Measurements from ENCODE around the gene FAF2. TPM values are rescaled to one million over a fixed set of nuclear protein-coding genes. Genes with fewer than 3 reads are reported as not detected.

FAF2 gene
- polyA plus RNA-seq, 4 donors: 6.8 to 48.9 (median 15.4) TPM

- peaks cover 22 to 37% (median 23%) of the 10 kb centered on the region in 3 donors for H3K36me3 ChIP-seq (ENCODE audit: control insufficient read depth in 3 of 3, insufficient read depth in 2 of 3, low read depth in 1 of 3, low read length in 3 of 3)
- H3K27me3 ChIP-seq (ENCODE audit: control insufficient read depth in 3 of 3, insufficient read depth in 3 of 3, low read length in 3 of 3): no peaks in the 10 kb centered on the region
- no peak overlapping the region for H3K4me3 ChIP-seq (ENCODE audit: low read depth in 1 of 3, low read length in 3 of 3)
- no peak overlapping the region for H3K27ac ChIP-seq (ENCODE audit: low read depth in 1 of 3, low read length in 2 of 3)
- WGBS, 3 donors: 93 to 100% (median 100%) methylated on average over 1 of the region's 1 CpG
- H3K4me1 ChIP-seq (ENCODE audit: control insufficient read depth in 3 of 3, insufficient read depth in 2 of 3, low read depth in 1 of 3, low read length in 2 of 3): no peaks in the 10 kb centered on the region
- FAIRE-seq: no peak
- no peak for DNase-seq
- H3K9me3 ChIP-seq (ENCODE audit: control insufficient read depth in 2 of 2, insufficient read depth in 1 of 2, low read depth in 1 of 2, low read length in 1 of 2): no peaks in the 10 kb centered on the region
Observed at GRCh38 chr5:176489077-176489476, 40.9 kb downstream of the FAF2 start.

DNA sequence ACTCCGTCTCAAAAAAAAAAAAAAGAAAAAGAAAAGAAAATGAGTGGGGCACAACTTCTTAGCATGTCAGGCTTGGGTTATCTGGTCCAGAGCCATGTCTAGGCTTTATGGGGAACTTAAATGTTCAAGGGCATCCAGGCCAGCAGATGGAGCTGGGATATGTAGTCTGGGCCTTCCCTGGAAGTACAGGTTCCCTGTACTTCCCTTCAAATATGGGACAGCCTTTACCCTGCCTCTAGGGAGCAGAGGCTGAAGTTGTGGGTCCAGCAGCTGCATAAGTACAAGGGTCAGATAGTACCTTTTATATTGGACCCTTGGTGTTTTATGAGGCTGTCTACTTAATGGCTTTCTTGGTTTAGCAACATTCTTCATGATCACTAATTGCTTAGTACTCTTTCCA, 42.1 kb downstream of the FAF2 start:
- H3K9me3 ChIP-seq (ENCODE audit: control insufficient read depth in 2 of 2, insufficient read depth in 1 of 2, low read depth in 1 of 2, low read length in 1 of 2): no peaks in the 10 kb centered on the region
- FAIRE-seq: no peak
- H3K27me3 ChIP-seq (ENCODE audit: control insufficient read depth in 3 of 3, insufficient read depth in 3 of 3, low read length in 3 of 3): no peaks in the 10 kb centered on the region
- peaks cover 25 to 42% (median 25%) of the 10 kb centered on the region in 3 donors for H3K36me3 ChIP-seq (ENCODE audit: control insufficient read depth in 3 of 3, insufficient read depth in 2 of 3, low read depth in 1 of 3, low read length in 3 of 3)
- no peak overlapping the region for H3K4me3 ChIP-seq (ENCODE audit: low read depth in 1 of 3, low read length in 3 of 3)
- 84 to 100% (median 86%) methylated on average over 1 of the region's 1 CpG for WGBS, 3 donors
- peak; percentile 46 to 55 for DNase-seq
- H3K4me1 ChIP-seq (ENCODE audit: control insufficient read depth in 3 of 3, insufficient read depth in 2 of 3, low read depth in 1 of 3, low read length in 2 of 3): no peaks in the 10 kb centered on the region
- no peak overlapping the region for H3K27ac ChIP-seq (ENCODE audit: low read depth in 1 of 3, low read length in 2 of 3)

DNA sequence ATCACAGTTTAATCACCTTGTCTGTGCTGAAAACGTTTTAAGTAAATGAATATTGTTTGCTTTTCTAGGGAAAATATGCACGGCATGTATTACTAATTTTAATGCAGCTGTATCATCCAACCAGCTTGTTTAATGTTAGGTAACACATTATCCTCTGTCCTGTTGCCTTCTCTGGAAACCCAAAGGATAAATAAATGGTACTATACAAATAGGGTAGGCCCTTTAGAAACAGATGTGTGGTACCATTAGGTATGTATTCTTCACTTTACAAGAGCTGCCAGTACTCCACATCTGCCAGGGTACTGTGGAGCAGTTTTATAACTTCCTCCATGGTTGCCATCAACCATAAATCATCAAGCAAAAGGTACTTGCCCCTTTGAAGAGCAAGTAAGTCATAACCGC, 42.9 kb downstream of the FAF2 start:
- FAIRE-seq (no peak), DNase-seq (no peak)
- Histone ChIP-seq H3K4me3 (ENCODE audit: low read depth in 1 of 3, low read length in 3 of 3) (no peak overlapping the region), H3K36me3 (ENCODE audit: control insufficient read depth in 3 of 3, insufficient read depth in 2 of 3, low read depth in 1 of 3, low read length in 3 of 3) (peaks cover 23 to 45% (median 25%) of the 10 kb centered on the region in 3 donors), H3K27me3 (ENCODE audit: control insufficient read depth in 3 of 3, insufficient read depth in 3 of 3, low read length in 3 of 3) (no peaks in the 10 kb centered on the region), H3K27ac (ENCODE audit: low read depth in 1 of 3, low read length in 2 of 3) (no peak overlapping the region), H3K9me3 (ENCODE audit: control insufficient read depth in 2 of 2, insufficient read depth in 1 of 2, low read depth in 1 of 2, low read length in 1 of 2) (no peaks in the 10 kb centered on the region), H3K4me1 (ENCODE audit: control insufficient read depth in 3 of 3, insufficient read depth in 2 of 3, low read depth in 1 of 3, low read length in 2 of 3) (no peaks in the 10 kb centered on the region)
- 64 to 77% (median 75%) methylated on average over 3 of the region's 3 CpGs for WGBS, 3 donors

GRCh38 chr5:176491901-176492300, 43.7 kb downstream of the FAF2 start:
- Histone ChIP-seq H3K9me3 (ENCODE audit: control insufficient read depth in 2 of 2, insufficient read depth in 1 of 2, low read depth in 1 of 2, low read length in 1 of 2) (no peaks in the 10 kb centered on the region), H3K4me3 (ENCODE audit: low read depth in 1 of 3, low read length in 3 of 3) (no peak overlapping the region), H3K27me3 (ENCODE audit: control insufficient read depth in 3 of 3, insufficient read depth in 3 of 3, low read length in 3 of 3) (no peaks in the 10 kb centered on the region), H3K36me3 (ENCODE audit: control insufficient read depth in 3 of 3, insufficient read depth in 2 of 3, low read depth in 1 of 3, low read length in 3 of 3) (peaks cover 29 to 51% (median 32%) of the 10 kb centered on the region in 3 donors), H3K4me1 (ENCODE audit: control insufficient read depth in 3 of 3, insufficient read depth in 2 of 3, low read depth in 1 of 3, low read length in 2 of 3) (no peaks in the 10 kb centered on the region), H3K27ac (ENCODE audit: low read depth in 1 of 3, low read length in 2 of 3) (no peak overlapping the region)
- FAIRE-seq (no peak), DNase-seq (no peak)
- 92 to 95% (median 92%) methylated on average over 8 of the region's 8 CpGs for WGBS, 3 donors

DNA sequence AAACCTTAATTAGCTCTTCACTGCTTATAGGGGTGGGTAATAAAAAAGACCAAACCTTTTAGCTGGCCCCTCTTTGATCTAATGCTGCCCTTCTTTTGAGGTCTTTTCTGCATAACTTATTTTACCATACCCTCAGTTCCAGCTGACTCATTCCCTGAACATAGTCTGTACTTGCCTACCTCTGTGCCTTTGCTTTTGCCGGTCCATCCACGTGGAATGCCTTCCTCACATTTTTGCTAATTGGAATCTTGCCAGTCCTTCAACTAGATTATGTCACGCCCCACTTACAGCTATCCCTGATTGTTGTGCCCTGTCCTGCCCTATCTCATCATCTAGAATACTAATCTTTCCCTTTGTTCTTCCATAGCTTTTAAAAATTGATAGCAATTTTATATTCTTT, 44.2 kb downstream of the FAF2 start:
- DNase-seq: no peak
- no peaks in the 10 kb centered on the region for H3K9me3 ChIP-seq (ENCODE audit: control insufficient read depth in 2 of 2, insufficient read depth in 1 of 2, low read depth in 1 of 2, low read length in 1 of 2)
- H3K4me1 ChIP-seq (ENCODE audit: control insufficient read depth in 3 of 3, insufficient read depth in 2 of 3, low read depth in 1 of 3, low read length in 2 of 3): no peaks in the 10 kb centered on the region
- no peak for FAIRE-seq
- H3K4me3 ChIP-seq (ENCODE audit: low read depth in 1 of 3, low read length in 3 of 3): no peak overlapping the region
- H3K36me3 ChIP-seq (ENCODE audit: control insufficient read depth in 3 of 3, insufficient read depth in 2 of 3, low read depth in 1 of 3, low read length in 3 of 3): peaks cover 30 to 48% (median 33%) of the 10 kb centered on the region in 3 donors
- WGBS, 3 donors: 56 to 76% (median 69%) methylated on average over 3 of the region's 3 CpGs
- H3K27ac ChIP-seq (ENCODE audit: low read depth in 1 of 3, low read length in 2 of 3): no peak overlapping the region
- H3K27me3 ChIP-seq (ENCODE audit: control insufficient read depth in 3 of 3, insufficient read depth in 3 of 3, low read length in 3 of 3): no peaks in the 10 kb centered on the region

DNA sequence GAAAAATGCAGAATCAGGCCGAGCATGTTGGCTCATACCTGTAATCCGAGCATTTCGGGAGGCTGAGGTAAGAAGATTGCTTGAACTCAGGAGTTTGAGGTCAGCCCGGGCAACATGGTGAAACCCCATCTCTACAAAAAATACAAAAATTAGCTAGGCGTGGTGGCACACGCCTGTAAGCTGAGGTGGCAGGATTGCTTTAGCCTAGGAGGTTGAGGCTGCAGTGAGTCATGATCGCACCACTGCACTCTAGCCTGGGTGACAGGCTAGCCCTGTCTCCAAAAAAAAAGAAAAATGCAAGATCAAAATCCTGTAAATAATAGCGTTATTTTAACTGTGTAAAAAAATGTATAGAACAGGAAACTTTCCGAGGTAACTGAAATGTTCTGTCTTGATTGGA, 49.7 kb downstream of the FAF2 start:
- WGBS, 3 donors: 92 to 95% (median 94%) methylated on average over 9 of the region's 9 CpGs
- FAIRE-seq (no peak), DNase-seq (no peak)
- H3K4me3 ChIP-seq (ENCODE audit: low read depth in 1 of 3, low read length in 3 of 3): no peak overlapping the region
- no peaks in the 10 kb centered on the region for H3K9me3 ChIP-seq (ENCODE audit: control insufficient read depth in 2 of 2, insufficient read depth in 1 of 2, low read depth in 1 of 2, low read length in 1 of 2)
- H3K4me1 ChIP-seq (ENCODE audit: control insufficient read depth in 3 of 3, insufficient read depth in 2 of 3, low read depth in 1 of 3, low read length in 2 of 3): no peaks in the 10 kb centered on the region
- H3K27ac ChIP-seq (ENCODE audit: low read depth in 1 of 3, low read length in 2 of 3): no peak overlapping the region
- H3K36me3 ChIP-seq (ENCODE audit: control insufficient read depth in 3 of 3, insufficient read depth in 2 of 3, low read depth in 1 of 3, low read length in 3 of 3): peaks cover 23 to 60% (median 44%) of the 10 kb centered on the region in 3 donors
- H3K27me3 ChIP-seq (ENCODE audit: control insufficient read depth in 3 of 3, insufficient read depth in 3 of 3, low read length in 3 of 3): no peaks in the 10 kb centered on the region

DNA sequence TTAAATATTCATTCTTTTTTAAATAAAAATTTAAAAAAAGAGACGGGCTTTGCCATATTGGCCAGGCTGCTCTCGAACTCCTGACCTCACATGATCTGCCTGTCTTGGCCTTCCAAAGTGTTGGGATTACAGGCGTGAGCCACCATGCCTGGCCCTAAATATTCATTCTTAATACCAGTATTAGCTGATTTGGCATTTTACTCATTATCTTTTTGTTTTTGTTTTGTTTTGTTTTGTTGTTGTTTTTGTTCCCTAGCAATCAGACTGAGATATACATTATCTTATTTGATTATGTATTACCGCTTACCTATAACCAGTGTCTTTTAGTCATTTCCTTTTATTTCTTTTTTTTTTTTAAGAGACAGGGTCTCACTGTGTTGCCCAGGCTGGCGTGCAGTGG, 51.1 kb downstream of the FAF2 start:
- DNase-seq (no peak), FAIRE-seq (no peak)
- H3K27me3 ChIP-seq (ENCODE audit: control insufficient read depth in 3 of 3, insufficient read depth in 3 of 3, low read length in 3 of 3): no peaks in the 10 kb centered on the region
- 94 to 96% (median 95%) methylated on average over 5 of the region's 5 CpGs for WGBS, 3 donors
- peaks cover 12 to 65% (median 38%) of the 10 kb centered on the region in 3 donors for H3K36me3 ChIP-seq (ENCODE audit: control insufficient read depth in 3 of 3, insufficient read depth in 2 of 3, low read depth in 1 of 3, low read length in 3 of 3)
- no peak overlapping the region for H3K4me3 ChIP-seq (ENCODE audit: low read depth in 1 of 3, low read length in 3 of 3)
- peaks cover 0 to 4% (median 0%) of the 10 kb centered on the region in 3 donors for H3K4me1 ChIP-seq (ENCODE audit: control insufficient read depth in 3 of 3, insufficient read depth in 2 of 3, low read depth in 1 of 3, low read length in 2 of 3)
- no peak overlapping the region for H3K27ac ChIP-seq (ENCODE audit: low read depth in 1 of 3, low read length in 2 of 3)
- no peaks in the 10 kb centered on the region for H3K9me3 ChIP-seq (ENCODE audit: control insufficient read depth in 2 of 2, insufficient read depth in 1 of 2, low read depth in 1 of 2, low read length in 1 of 2)

GRCh38 chr5:176500511-176500910, 52.3 kb downstream of the FAF2 start:
- FAIRE-seq (no peak), DNase-seq (no peak)
- Histone ChIP-seq H3K27me3 (ENCODE audit: control insufficient read depth in 3 of 3, insufficient read depth in 3 of 3, low read length in 3 of 3) (no peaks in the 10 kb centered on the region), H3K27ac (ENCODE audit: low read depth in 1 of 3, low read length in 2 of 3) (no peak overlapping the region), H3K36me3 (ENCODE audit: control insufficient read depth in 3 of 3, insufficient read depth in 2 of 3, low read depth in 1 of 3, low read length in 3 of 3) (peaks cover 12 to 62% (median 39%) of the 10 kb centered on the region in 3 donors), H3K9me3 (ENCODE audit: control insufficient read depth in 2 of 2, insufficient read depth in 1 of 2, low read depth in 1 of 2, low read length in 1 of 2) (no peaks in the 10 kb centered on the region), H3K4me1 (ENCODE audit: control insufficient read depth in 3 of 3, insufficient read depth in 2 of 3, low read depth in 1 of 3, low read length in 2 of 3) (peaks cover 0 to 4% (median 0%) of the 10 kb centered on the region in 3 donors), H3K4me3 (ENCODE audit: low read depth in 1 of 3, low read length in 3 of 3) (no peak overlapping the region)
- 93 to 100% (median 98%) methylated on average over 3 of the region's 3 CpGs for WGBS, 3 donors

DNA sequence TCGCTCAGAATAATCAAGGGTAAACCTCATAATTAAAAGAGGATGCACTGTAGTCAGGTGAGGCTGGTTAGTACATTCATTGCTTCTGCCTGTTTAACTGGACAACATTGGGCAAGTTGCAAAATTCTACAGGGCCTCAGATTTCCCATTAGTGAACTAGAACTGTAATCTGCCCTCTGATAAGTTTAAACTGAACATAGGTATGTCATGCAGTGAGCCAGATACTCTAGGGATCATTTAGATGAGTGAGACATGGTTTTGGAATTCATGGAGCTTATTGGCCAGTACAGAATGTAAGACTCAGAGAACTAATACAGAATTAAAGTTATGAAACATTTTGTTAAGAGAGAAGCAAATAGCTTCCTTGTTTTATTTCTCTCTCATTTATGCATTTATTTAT, 53.1 kb downstream of the FAF2 start:
- FAIRE-seq (no peak), DNase-seq (no peak)
- no peaks in the 10 kb centered on the region for H3K9me3 ChIP-seq (ENCODE audit: control insufficient read depth in 2 of 2, insufficient read depth in 1 of 2, low read depth in 1 of 2, low read length in 1 of 2)
- no peaks in the 10 kb centered on the region for H3K27me3 ChIP-seq (ENCODE audit: control insufficient read depth in 3 of 3, insufficient read depth in 3 of 3, low read length in 3 of 3)
- WGBS, 3 donors: 97 to 100% (median 97%) methylated on average over 1 of the region's 1 CpG
- H3K4me3 ChIP-seq (ENCODE audit: low read depth in 1 of 3, low read length in 3 of 3): no peak overlapping the region
- H3K4me1 ChIP-seq (ENCODE audit: control insufficient read depth in 3 of 3, insufficient read depth in 2 of 3, low read depth in 1 of 3, low read length in 2 of 3): peaks cover 0 to 4% (median 0%) of the 10 kb centered on the region in 3 donors
- no peak overlapping the region for H3K27ac ChIP-seq (ENCODE audit: low read depth in 1 of 3, low read length in 2 of 3)
- H3K36me3 ChIP-seq (ENCODE audit: control insufficient read depth in 3 of 3, insufficient read depth in 2 of 3, low read depth in 1 of 3, low read length in 3 of 3): peaks cover 10 to 58% (median 34%) of the 10 kb centered on the region in 3 donors

Measured in small intestine (tissue), 7 donors.